ENCODE measurements around the gene FGF1. TPM values are rescaled to one million over a fixed set of nuclear protein-coding genes. Genes with fewer than 3 reads are reported as not detected.

Gene FGF1
- total RNA-seq, 1 experiment from 2014 or later: 3.2 TPM

GRCh38 chr5:142689081-142689480 is 3.2 kb upstream of the FGF1 start:
- Histone ChIP-seq H2AFZ (ENCODE audit: low read length) (no peak overlapping the region), H3K4ac (ENCODE audit: low read depth, low read length) (no peak overlapping the region), H3K23me2 (ENCODE audit: insufficient read length, low read depth, low read length, poor library complexity, severe bottlenecking) (no peaks in the 10 kb centered on the region), H3K18ac (ENCODE audit: insufficient read length, low read depth, low read length) (no peak overlapping the region), H4K8ac (replicated peaks; ENCODE audit: insufficient read length, low read depth, low read length) (no peak overlapping the region), H2BK12ac (ENCODE audit: insufficient read length, low read depth, low read length) (no peak overlapping the region), H3K23ac (ENCODE audit: insufficient read length, low read depth, low read length) (no peak overlapping the region), H2BK5ac (ENCODE audit: insufficient read length, low read length) (no peak overlapping the region), H3K79me1 (ENCODE audit: insufficient read depth, low read depth, low read length, poor library complexity, severe bottlenecking) (no peaks in the 10 kb centered on the region), H3K56ac (ENCODE audit: insufficient read length, low read depth, low read length) (no peak overlapping the region), H3K4me1 (ENCODE audit: insufficient read depth, low read length) (peaks cover 17% of the 10 kb centered on the region; the same call in 1 of the 2 replicates), H3K27ac (ENCODE audit: insufficient read length, low read depth, low read length) (no peak overlapping the region), H3K27me3 (ENCODE audit: insufficient read depth, low read length) (no peaks in the 10 kb centered on the region), H3K79me2 (ENCODE audit: insufficient read depth, low read length) (no peaks in the 10 kb centered on the region), H2BK20ac (ENCODE audit: low read depth, low read length, poor library complexity, severe bottlenecking) (no peak overlapping the region), H3K9ac (ENCODE audit: extremely low read depth, insufficient read length, low read length) (no peak overlapping the region), H3T11ph (ENCODE audit: low read length) (no peak overlapping the region), H2BK120ac (ENCODE audit: low read depth, low read length, poor library complexity, severe bottlenecking) (no peak overlapping the region), H3K9me3 (ENCODE audit: control insufficient read depth, low read depth, low read length) (no peaks in the 10 kb centered on the region), H2AK5ac (ENCODE audit: insufficient read length, low read length) (no peak overlapping the region), H4K91ac (ENCODE audit: insufficient read length, low read depth, low read length) (no peak overlapping the region), H4K5ac (ENCODE audit: insufficient read length, low read depth, low read length) (no peak overlapping the region), H4K20me1 (ENCODE audit: control insufficient read depth, insufficient read depth, insufficient read length) (no peaks in the 10 kb centered on the region), H2BK15ac (ENCODE audit: low read depth, low read length) (no peak overlapping the region), H3K4me2 (ENCODE audit: insufficient read depth, insufficient read length, low read length) (no peak overlapping the region), H3K14ac (ENCODE audit: insufficient read depth, low read length) (no peak overlapping the region; the same call in 1 of the 2 replicates)
- H3K9me3 Mint-ChIP-seq: peaks cover 0 to 3% of the 10 kb centered on the region in 2 experiments; a peak in 1 of 5 replicates
- peak overlapping the region in 1 of 3 experiments; percentile 97; a peak in 1 of 7 replicates for H3K27ac Mint-ChIP-seq
- H3K4me1 Mint-ChIP-seq: peaks cover 44 to 48% of the 10 kb centered on the region in 2 experiments
- no CpG with 5 or more reads among the region's 5 CpGs for WGBS (ENCODE audit: extremely low coverage, insufficient read length, low lambda C conversion rate)
- DNase-seq: no peak
- H3K36me3 Mint-ChIP-seq (ENCODE audit: insufficient read depth in 1 of 3, low read depth in 3 of 3): peaks cover 0 to 3% (median 0%) of the 10 kb centered on the region in 3 experiments; a peak in 1 of 7 replicates
- no peak for TF ChIP-seq CTCF (conservative IDR thresholded peaks at IDR 0.05)
- no peak overlapping the region for H3K4me3 Mint-ChIP-seq
- no peaks in the 10 kb centered on the region for H3K27me3 Mint-ChIP-seq (ENCODE audit: low read depth)
